WTC11 (cell line): Measurements from ENCODE around the gene MAP3K14. TPM values are rescaled to one million over a fixed set of nuclear protein-coding genes. Genes with fewer than 3 reads are reported as not detected.

Source experiments
- ATAC-seq: fragments of 200-7000 bp; cut with Tn5 transposase; 2 replicates; pipeline ENCODE4 v1.10.0; 2021; ENCODE audit warnings: mild to moderate bottlenecking, moderate library complexity
- CTCF ChIA-PET: fragments of 300-600 bp; sonication (Branson Sonifier 250); formaldehyde crosslinking; loops from one replicate; lab custom pipeline; 2021; ENCODE audit warnings: antibody characterized with exemption; lab: Charles Lee
- POLR2A ChIA-PET: fragments of 350-600 bp; sonication (Branson Sonifier 250); formaldehyde crosslinking; loops from one replicate; lab custom pipeline; 2021; ENCODE audit warnings: antibody characterized with exemption; lab: Charles Lee
- DNase-seq: peaks from one replicate; pipeline ENCODE4 v3.0.0; 2021; ENCODE audit warnings: low spot score
- H3K27ac Mint-ChIP-seq: 2 replicates; pipeline ENCODE4 v1.8.0; 2021; ENCODE audit warnings: mixed read lengths
- H3K27me3 Mint-ChIP-seq: 2 replicates; pipeline ENCODE4 v1.8.0; 2021; ENCODE audit warnings: low read depth, mild to moderate bottlenecking, moderate library complexity, mixed read lengths
- H3K36me3 Mint-ChIP-seq: 2 replicates; pipeline ENCODE4 v1.8.0; 2021; ENCODE audit warnings: mixed read lengths
- H3K4me1 Mint-ChIP-seq: 2 replicates; pipeline ENCODE4 v1.8.0; 2022; ENCODE audit warnings: mixed read lengths
- H3K4me3 Mint-ChIP-seq: 2 replicates; pipeline ENCODE4 v1.8.0; 2021; ENCODE audit warnings: mild to moderate bottlenecking, moderate library complexity, mixed read lengths
- H3K9me3 Mint-ChIP-seq: 2 replicates; pipeline ENCODE4 v1.8.0; 2021; ENCODE audit warnings: mixed read lengths
- ATF1 ChIP-seq: sonication (generic); formaldehyde crosslinking; IDR thresholded peaks from 2 replicates; pipeline ENCODE4 v1.8.1; 2023; ENCODE audit warnings: mild to moderate bottlenecking, moderate library complexity, missing genetic modification reagents
- ETV6 ChIP-seq: sonication (generic); formaldehyde crosslinking; IDR thresholded peaks from 2 replicates; pipeline ENCODE4 v1.8.1; 2022; ENCODE audit warnings: mild to moderate bottlenecking, missing genetic modification reagents
- KAT7 ChIP-seq: sonication (generic); formaldehyde crosslinking; IDR thresholded peaks from 2 replicates; pipeline ENCODE4 v1.8.1; 2023; ENCODE audit warnings: missing genetic modification reagents, mild to moderate bottlenecking, borderline replicate concordance
- MXD4 ChIP-seq: fragments of 250-450 bp; sonication (Bioruptor Pico); IDR thresholded peaks from 2 replicates; pipeline ENCODE4 v1.8.0; 2021; ENCODE audit warnings: mild to moderate bottlenecking, moderate library complexity, borderline replicate concordance
- NR3C1 ChIP-seq: sonication (generic); formaldehyde crosslinking; conservative IDR thresholded peaks from 2 replicates; pipeline ENCODE4 v1.8.1; 2023; ENCODE audit warnings: low read depth, mild to moderate bottlenecking, missing genetic modification reagents
- OVOL2 ChIP-seq: fragments of 250-450 bp; sonication (Bioruptor Pico); IDR thresholded peaks from 2 replicates; pipeline ENCODE4 v1.9.0; 2021; ENCODE audit warnings: mild to moderate bottlenecking, borderline replicate concordance
- SOX15 ChIP-seq: fragments of 250-450 bp; sonication (Bioruptor Pico); IDR thresholded peaks from 2 replicates; pipeline ENCODE4 v1.9.0; 2021; ENCODE audit warnings: mild to moderate bottlenecking
- TEAD1 ChIP-seq: sonication (generic); formaldehyde crosslinking; IDR thresholded peaks from 2 replicates; pipeline ENCODE4 v1.8.0; 2022; ENCODE audit warnings: mild to moderate bottlenecking, missing genetic modification reagents
- ZBTB21 ChIP-seq: sonication (generic); formaldehyde crosslinking; IDR thresholded peaks from 2 replicates; pipeline ENCODE4 v1.8.1; 2023; ENCODE audit warnings: mild to moderate bottlenecking, missing genetic modification reagents, borderline replicate concordance
- ZNF232 ChIP-seq: sonication (generic); formaldehyde crosslinking; IDR thresholded peaks from 2 replicates; pipeline ENCODE4 v1.8.0; 2022; ENCODE audit warnings: mild to moderate bottlenecking, missing genetic modification reagents
- ZNF416 ChIP-seq: fragments of 250-450 bp; sonication (Bioruptor Pico); IDR thresholded peaks from 2 replicates; pipeline ENCODE4 v1.9.0; 2021; ENCODE audit warnings: mild to moderate bottlenecking, inconsistent platforms
- total RNA-seq: library from RNA; stranded (reverse); gene quantifications from 3 replicates; pipeline ENCODE4 v1.2.3, GENCODE V29; 2021
- TF ChIP-seq, protein P1 (sequence below): sonication (generic); formaldehyde crosslinking; conservative IDR thresholded peaks from 2 replicates; pipeline ENCODE4 v1.8.1; 2023; ENCODE audit warnings: mild to moderate bottlenecking, low read depth, missing genetic modification reagents, moderate library complexity
- TF ChIP-seq, protein P2 (sequence below): sonication (generic); formaldehyde crosslinking; conservative IDR thresholded peaks from 2 replicates; pipeline ENCODE4 v1.8.1; 2022; ENCODE audit warnings: mild to moderate bottlenecking, missing genetic modification reagents
- TF ChIP-seq, protein P3 (sequence below): sonication (generic); formaldehyde crosslinking; IDR thresholded peaks from 2 replicates; pipeline ENCODE4 v1.8.1; 2023; ENCODE audit warnings: mild to moderate bottlenecking, missing genetic modification reagents, moderate library complexity
- TF ChIP-seq, protein P4 (sequence below): sonication (generic); formaldehyde crosslinking; IDR thresholded peaks from 2 replicates; pipeline ENCODE4 v1.8.1; 2023; ENCODE audit warnings: mild to moderate bottlenecking, missing genetic modification reagents
- TF ChIP-seq, protein P5 (sequence below): sonication (generic); formaldehyde crosslinking; IDR thresholded peaks from 2 replicates; pipeline ENCODE4 v1.8.1; 2022; ENCODE audit warnings: missing genetic modification reagents, borderline replicate concordance
- TF ChIP-seq, protein P6 (sequence below): sonication (generic); formaldehyde crosslinking; IDR thresholded peaks from 2 replicates; pipeline ENCODE4 v1.8.0; 2022; ENCODE audit warnings: mild to moderate bottlenecking, missing genetic modification reagents
- TF ChIP-seq, protein P7 (sequence below): sonication (generic); formaldehyde crosslinking; IDR thresholded peaks from 2 replicates; pipeline ENCODE4 v1.8.0; 2022; ENCODE audit warnings: mild to moderate bottlenecking, missing genetic modification reagents

MAP3K14 gene
- total RNA-seq, 1 experiment from 2014 or later: 4.0 TPM

DNA sequence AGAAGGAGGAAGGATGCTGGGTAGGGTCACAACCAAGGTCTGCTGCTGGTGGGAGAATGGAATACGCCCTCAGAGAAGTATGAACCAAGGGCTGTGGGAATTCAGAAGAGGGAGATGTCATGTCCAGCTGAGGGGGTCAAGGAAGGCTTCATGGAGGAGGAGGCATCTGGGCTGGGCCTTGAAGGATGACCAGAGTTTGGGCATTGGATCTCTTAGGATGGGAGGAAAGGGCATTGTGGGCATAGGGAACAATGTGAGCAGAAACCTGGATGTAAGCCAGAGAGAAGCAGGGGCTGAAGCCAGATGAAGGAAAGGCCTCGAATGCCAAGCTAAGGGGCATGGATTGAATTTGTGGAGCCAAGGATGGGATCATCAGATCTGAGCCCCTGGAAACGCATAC lies 49.2 kb upstream of the MAP3K14 start:
- peaks cover 6% of the 10 kb centered on the region for H3K27me3 Mint-ChIP-seq
- TF ChIP-seq, protein P1, sequence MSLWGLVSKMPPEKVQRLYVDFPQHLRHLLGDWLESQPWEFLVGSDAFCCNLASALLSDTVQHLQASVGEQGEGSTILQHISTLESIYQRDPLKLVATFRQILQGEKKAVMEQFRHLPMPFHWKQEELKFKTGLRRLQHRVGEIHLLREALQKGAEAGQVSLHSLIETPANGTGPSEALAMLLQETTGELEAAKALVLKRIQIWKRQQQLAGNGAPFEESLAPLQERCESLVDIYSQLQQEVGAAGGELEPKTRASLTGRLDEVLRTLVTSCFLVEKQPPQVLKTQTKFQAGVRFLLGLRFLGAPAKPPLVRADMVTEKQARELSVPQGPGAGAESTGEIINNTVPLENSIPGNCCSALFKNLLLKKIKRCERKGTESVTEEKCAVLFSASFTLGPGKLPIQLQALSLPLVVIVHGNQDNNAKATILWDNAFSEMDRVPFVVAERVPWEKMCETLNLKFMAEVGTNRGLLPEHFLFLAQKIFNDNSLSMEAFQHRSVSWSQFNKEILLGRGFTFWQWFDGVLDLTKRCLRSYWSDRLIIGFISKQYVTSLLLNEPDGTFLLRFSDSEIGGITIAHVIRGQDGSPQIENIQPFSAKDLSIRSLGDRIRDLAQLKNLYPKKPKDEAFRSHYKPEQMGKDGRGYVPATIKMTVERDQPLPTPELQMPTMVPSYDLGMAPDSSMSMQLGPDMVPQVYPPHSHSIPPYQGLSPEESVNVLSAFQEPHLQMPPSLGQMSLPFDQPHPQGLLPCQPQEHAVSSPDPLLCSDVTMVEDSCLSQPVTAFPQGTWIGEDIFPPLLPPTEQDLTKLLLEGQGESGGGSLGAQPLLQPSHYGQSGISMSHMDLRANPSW (CRISPR knock-in tag): no peak
- TF ChIP-seq ZNF416 (CRISPR knock-in tag): no peak
- TF ChIP-seq, protein P2, sequence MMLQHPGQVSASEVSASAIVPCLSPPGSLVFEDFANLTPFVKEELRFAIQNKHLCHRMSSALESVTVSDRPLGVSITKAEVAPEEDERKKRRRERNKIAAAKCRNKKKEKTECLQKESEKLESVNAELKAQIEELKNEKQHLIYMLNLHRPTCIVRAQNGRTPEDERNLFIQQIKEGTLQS: no peak
- no peak for TF ChIP-seq ZNF232
- TF ChIP-seq, protein P3, sequence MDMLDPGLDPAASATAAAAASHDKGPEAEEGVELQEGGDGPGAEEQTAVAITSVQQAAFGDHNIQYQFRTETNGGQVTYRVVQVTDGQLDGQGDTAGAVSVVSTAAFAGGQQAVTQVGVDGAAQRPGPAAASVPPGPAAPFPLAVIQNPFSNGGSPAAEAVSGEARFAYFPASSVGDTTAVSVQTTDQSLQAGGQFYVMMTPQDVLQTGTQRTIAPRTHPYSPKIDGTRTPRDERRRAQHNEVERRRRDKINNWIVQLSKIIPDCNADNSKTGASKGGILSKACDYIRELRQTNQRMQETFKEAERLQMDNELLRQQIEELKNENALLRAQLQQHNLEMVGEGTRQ (CRISPR knock-in tag): no peak
- TF ChIP-seq ATF1 (CRISPR knock-in tag): no peak
- TF ChIP-seq, protein P4, sequence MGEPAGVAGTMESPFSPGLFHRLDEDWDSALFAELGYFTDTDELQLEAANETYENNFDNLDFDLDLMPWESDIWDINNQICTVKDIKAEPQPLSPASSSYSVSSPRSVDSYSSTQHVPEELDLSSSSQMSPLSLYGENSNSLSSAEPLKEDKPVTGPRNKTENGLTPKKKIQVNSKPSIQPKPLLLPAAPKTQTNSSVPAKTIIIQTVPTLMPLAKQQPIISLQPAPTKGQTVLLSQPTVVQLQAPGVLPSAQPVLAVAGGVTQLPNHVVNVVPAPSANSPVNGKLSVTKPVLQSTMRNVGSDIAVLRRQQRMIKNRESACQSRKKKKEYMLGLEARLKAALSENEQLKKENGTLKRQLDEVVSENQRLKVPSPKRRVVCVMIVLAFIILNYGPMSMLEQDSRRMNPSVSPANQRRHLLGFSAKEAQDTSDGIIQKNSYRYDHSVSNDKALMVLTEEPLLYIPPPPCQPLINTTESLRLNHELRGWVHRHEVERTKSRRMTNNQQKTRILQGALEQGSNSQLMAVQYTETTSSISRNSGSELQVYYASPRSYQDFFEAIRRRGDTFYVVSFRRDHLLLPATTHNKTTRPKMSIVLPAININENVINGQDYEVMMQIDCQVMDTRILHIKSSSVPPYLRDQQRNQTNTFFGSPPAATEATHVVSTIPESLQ: no peak
- TF ChIP-seq OVOL2 (CRISPR knock-in tag): no peak
- no peak for TF ChIP-seq SOX15 (CRISPR knock-in tag)
- TF ChIP-seq KAT7 (CRISPR knock-in tag): no peak
- ChIA-PET CTCF (interaction anchor here (0.6 to 1.3 kb wide), 7 partner anchors 21 to 168 kb away, joined by 3 to 6 read pairs (median 4); no protein-coding TSS in a partner anchor), POLR2A (no interaction called here)
- no peaks in the 10 kb centered on the region for H3K36me3 Mint-ChIP-seq
- peaks cover 45% of the 10 kb centered on the region for H3K4me1 Mint-ChIP-seq
- no peak overlapping the region for H3K27ac Mint-ChIP-seq
- no peak for ATAC-seq
- no peak for DNase-seq
- H3K9me3 Mint-ChIP-seq: peaks cover 6% of the 10 kb centered on the region
- H3K4me3 Mint-ChIP-seq: no peak overlapping the region

DNA sequence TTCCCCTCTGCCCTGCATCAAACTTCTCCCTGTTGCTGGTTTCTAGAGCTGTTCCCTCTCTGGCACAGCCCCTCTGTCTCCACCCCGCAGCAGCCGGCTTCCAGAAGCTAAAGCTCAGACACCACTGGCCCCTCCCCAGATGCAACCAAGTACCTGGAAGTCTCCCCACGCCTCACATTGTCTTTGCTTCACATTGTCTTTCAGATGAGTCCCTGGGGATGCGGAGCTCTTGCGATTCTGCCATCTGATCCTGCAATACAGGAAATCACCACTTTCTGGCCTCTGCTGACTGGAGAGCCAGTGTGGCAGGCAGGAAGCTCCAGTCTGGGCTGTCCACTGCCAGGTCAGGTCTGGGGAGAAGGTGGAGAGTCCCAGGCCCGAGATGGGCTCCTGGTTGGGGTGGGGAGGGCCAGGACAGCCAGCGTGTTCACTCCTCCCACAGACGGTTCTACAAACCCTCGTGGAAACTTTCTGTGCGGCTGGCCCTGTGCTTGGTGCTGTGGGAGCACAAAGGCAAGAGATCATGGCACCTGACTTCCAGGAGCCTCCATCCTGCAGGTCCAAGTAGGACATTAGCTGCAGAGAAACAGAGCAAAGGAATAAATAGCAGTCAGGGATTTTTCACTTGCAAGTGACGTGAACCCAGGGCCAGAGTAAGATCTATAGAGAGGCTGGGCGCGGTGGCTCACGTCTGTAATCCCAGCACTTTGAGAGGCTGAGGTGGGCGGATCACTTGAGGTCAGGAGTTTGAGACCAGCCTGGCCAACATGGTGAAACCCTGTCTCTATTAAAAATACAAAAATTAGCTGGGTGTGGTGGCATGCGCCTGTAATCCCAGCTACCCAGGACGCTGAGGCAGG lies 47.9 kb upstream of the MAP3K14 start:
- DNase-seq (peak; percentile 79), ATAC-seq (peak; percentile 98)
- peak overlapping the region; percentile 36 for H3K4me3 Mint-ChIP-seq
- ChIA-PET POLR2A (interaction anchor here (0.8 to 1.3 kb wide), 3 partner anchors 9 to 47 kb away, joined by 4 to 11 read pairs (median 8); partner anchors contain the start of gene MAP3K14), CTCF (interaction anchor here (0.7 to 1.9 kb wide), 27 partner anchors 9 to 229 kb away, joined by 3 to 28 read pairs (median 5); partner anchors contain the start of genes ACBD4 and MAP3K14)
- peaks cover 6% of the 10 kb centered on the region for H3K9me3 Mint-ChIP-seq
- H3K4me1 Mint-ChIP-seq: peaks cover 39% of the 10 kb centered on the region
- H3K36me3 Mint-ChIP-seq: no peaks in the 10 kb centered on the region
- peak overlapping the region; percentile 97 for H3K27ac Mint-ChIP-seq
- H3K27me3 Mint-ChIP-seq: peaks cover 6% of the 10 kb centered on the region
- TF ChIP-seq, protein P5, sequence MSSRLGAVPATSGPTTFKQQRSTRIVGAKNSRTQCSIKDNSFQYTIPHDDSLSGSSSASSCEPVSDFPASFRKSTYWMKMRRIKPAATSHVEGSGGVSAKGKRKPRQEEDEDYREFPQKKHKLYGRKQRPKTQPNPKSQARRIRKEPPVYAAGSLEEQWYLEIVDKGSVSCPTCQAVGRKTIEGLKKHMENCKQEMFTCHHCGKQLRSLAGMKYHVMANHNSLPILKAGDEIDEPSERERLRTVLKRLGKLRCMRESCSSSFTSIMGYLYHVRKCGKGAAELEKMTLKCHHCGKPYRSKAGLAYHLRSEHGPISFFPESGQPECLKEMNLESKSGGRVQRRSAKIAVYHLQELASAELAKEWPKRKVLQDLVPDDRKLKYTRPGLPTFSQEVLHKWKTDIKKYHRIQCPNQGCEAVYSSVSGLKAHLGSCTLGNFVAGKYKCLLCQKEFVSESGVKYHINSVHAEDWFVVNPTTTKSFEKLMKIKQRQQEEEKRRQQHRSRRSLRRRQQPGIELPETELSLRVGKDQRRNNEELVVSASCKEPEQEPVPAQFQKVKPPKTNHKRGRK: 0 out of 2 replicates have a peak, but pooled peaks have one; percentile 57
- TF ChIP-seq, protein P6, sequence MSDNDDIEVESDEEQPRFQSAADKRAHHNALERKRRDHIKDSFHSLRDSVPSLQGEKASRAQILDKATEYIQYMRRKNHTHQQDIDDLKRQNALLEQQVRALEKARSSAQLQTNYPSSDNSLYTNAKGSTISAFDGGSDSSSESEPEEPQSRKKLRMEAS (CRISPR knock-in tag): peak; percentile 54; the same call in 1 of the 2 replicates
- TF ChIP-seq NR3C1 (CRISPR knock-in tag) (0 out of 2 replicates have a peak, but pooled peaks have one; percentile 46), KAT7 (CRISPR knock-in tag) (no peak), ZBTB21 (CRISPR knock-in tag) (peak; percentile 78; the same call in 1 of the 2 replicates), MXD4 (CRISPR knock-in tag) (no peak), ETV6 (peak; percentile 44; the same call in 1 of the 2 replicates), TEAD1 (0 out of 2 replicates have a peak, but pooled peaks have one; percentile 14)
- TF ChIP-seq, protein P3 (CRISPR knock-in tag): peak; percentile 27; the same call in 1 of the 2 replicates
- TF ChIP-seq, protein P7, sequence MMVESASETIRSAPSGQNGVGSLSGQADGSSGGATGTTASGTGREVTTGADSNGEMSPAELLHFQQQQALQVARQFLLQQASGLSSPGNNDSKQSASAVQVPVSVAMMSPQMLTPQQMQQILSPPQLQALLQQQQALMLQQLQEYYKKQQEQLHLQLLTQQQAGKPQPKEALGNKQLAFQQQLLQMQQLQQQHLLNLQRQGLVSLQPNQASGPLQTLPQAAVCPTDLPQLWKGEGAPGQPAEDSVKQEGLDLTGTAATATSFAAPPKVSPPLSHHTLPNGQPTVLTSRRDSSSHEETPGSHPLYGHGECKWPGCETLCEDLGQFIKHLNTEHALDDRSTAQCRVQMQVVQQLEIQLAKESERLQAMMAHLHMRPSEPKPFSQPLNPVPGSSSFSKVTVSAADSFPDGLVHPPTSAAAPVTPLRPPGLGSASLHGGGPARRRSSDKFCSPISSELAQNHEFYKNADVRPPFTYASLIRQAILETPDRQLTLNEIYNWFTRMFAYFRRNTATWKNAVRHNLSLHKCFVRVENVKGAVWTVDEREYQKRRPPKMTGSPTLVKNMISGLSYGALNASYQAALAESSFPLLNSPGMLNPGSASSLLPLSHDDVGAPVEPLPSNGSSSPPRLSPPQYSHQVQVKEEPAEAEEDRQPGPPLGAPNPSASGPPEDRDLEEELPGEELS (CRISPR knock-in tag): peak; percentile 83
